ENCODE results near the gene EIF4EBP3.
A peak's percentile ranks its signal among the peaks of the same experiment; 100 is the strongest.

The EIF4EBP3 gene

DNA sequence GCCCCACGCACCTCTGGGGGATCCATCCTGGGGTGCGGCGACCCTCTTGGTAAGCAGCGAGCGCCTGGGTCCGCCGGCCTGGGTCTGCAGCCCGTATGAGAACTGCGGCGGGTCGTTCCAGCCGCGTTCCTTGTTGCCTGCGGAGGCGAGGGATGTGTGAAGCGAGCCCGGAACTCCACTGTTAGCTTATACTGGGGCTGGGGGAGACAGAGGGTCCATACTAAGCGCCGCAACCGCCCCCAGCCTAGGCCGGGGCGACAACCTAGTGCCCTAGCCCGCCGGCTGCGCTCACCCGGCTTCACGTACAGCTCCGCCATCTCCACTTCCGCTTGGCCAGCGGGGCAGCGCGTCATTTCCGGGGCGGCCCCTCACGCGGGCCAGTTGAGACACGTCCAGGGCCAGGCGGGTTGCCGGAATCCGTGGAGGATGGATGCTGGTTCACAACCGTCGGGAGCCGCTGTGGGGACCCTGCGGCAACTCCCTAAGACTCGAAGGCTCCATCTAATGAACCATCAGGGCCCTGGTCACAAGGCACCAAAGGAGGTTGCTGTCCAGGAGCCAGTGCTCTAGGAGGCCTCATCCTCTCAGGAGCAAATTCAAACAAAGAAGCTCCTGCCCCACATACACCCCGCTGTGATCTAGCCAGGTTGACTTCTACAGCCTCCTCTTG, 9.8 kb downstream of the EIF4EBP3 start, which contains the start of gene SRA1:
Gene SRA1 (minus strand): TSS at position 338 of the 670 bp plus-strand sequence. CDS start 21 bp downstream, at position 317.
- Histone ChIP-seq H3K27me3 (ENCODE audit: insufficient read depth, low read length, poor library complexity, severe bottlenecking) (peaks cover 5% of the 10 kb centered on the region), H2AFZ (ENCODE audit: low read length) (peak within 1 kb of the TSS; percentile 20; the same call in 1 of the 2 replicates), H3K9me2 (replicated peaks; ENCODE audit: low read depth, low read length) (no peaks in the 10 kb centered on the region), H3K36me3 (ENCODE audit: insufficient read depth, low read length) (no peaks in the 10 kb centered on the region), H3K79me2 (ENCODE audit: insufficient read depth, low read length) (peaks cover 46% of the 10 kb centered on the region), H3K9me3 (ENCODE audit: insufficient read depth, low read depth, low read length) (no peaks in the 10 kb centered on the region), H3F3A (ENCODE audit: low read depth) (no peaks in the 10 kb centered on the region), H3K9ac (ENCODE audit: low read depth, low read length, poor library complexity, severe bottlenecking) (peak within 1 kb of the TSS; percentile 99), H3K4me2 (ENCODE audit: low read depth, low read length, poor library complexity, severe bottlenecking) (peak within 1 kb of the TSS; percentile 74), H4K20me1 (ENCODE audit: insufficient read depth, low read length, poor library complexity, severe bottlenecking) (peaks cover 7% of the 10 kb centered on the region), H3K4me1 (ENCODE audit: insufficient read depth, low read length, poor library complexity, severe bottlenecking) (peaks cover 42% of the 10 kb centered on the region), H3K4me3 (ENCODE audit: low read length, poor library complexity, severe bottlenecking) (peak within 1 kb of the TSS; percentile 97)
- TF ChIP-seq, protein P1, sequence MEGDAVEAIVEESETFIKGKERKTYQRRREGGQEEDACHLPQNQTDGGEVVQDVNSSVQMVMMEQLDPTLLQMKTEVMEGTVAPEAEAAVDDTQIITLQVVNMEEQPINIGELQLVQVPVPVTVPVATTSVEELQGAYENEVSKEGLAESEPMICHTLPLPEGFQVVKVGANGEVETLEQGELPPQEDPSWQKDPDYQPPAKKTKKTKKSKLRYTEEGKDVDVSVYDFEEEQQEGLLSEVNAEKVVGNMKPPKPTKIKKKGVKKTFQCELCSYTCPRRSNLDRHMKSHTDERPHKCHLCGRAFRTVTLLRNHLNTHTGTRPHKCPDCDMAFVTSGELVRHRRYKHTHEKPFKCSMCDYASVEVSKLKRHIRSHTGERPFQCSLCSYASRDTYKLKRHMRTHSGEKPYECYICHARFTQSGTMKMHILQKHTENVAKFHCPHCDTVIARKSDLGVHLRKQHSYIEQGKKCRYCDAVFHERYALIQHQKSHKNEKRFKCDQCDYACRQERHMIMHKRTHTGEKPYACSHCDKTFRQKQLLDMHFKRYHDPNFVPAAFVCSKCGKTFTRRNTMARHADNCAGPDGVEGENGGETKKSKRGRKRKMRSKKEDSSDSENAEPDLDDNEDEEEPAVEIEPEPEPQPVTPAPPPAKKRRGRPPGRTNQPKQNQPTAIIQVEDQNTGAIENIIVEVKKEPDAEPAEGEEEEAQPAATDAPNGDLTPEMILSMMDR (conservative IDR thresholded peaks at IDR 0.05; ENCODE audit: low read length): no peak
- no peak for TF ChIP-seq EZH2phosphoT487 (IDR thresholded peaks at IDR 0.05; ENCODE audit: borderline replicate concordance)

DNA sequence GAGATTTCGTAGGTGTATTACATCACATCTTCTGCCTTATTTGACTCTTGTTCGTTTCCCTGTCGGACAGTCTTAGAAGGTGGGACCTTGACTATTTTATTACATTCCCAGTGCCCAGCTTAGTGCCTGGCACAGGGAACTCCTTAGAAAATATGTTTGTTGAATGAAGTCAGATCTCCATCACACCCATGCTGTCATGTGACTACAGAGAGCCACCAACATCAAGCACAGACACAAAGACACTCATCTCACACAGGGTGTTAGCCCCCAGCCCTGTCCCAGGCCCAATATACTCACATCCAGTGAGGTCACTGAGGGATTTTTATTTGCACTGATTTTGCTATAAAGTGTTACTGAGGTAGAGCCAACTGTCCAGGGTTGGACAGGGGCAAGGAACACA, 10.5 kb downstream of the EIF4EBP3 start:
- peaks cover 5% of the 10 kb centered on the region for H3K27me3 ChIP-seq (ENCODE audit: insufficient read depth, low read length, poor library complexity, severe bottlenecking)
- TF ChIP-seq, protein P1 (conservative IDR thresholded peaks at IDR 0.05; ENCODE audit: low read length): no peak
- no peak for TF ChIP-seq EZH2phosphoT487 (IDR thresholded peaks at IDR 0.05; ENCODE audit: borderline replicate concordance)
- no peaks in the 10 kb centered on the region for H3K9me2 ChIP-seq (replicated peaks; ENCODE audit: low read depth, low read length)
- H3K4me2 ChIP-seq (ENCODE audit: low read depth, low read length, poor library complexity, severe bottlenecking): peak overlapping the region; percentile 74
- H3K9ac ChIP-seq (ENCODE audit: low read depth, low read length, poor library complexity, severe bottlenecking): peak overlapping the region; percentile 99
- peaks cover 43% of the 10 kb centered on the region for H3K4me1 ChIP-seq (ENCODE audit: insufficient read depth, low read length, poor library complexity, severe bottlenecking)
- no peak overlapping the region for H2AFZ ChIP-seq (ENCODE audit: low read length)
- peaks cover 7% of the 10 kb centered on the region for H4K20me1 ChIP-seq (ENCODE audit: insufficient read depth, low read length, poor library complexity, severe bottlenecking)
- no peaks in the 10 kb centered on the region for H3K36me3 ChIP-seq (ENCODE audit: insufficient read depth, low read length)
- H3K79me2 ChIP-seq (ENCODE audit: insufficient read depth, low read length): peaks cover 46% of the 10 kb centered on the region
- H3F3A ChIP-seq (ENCODE audit: low read depth): no peaks in the 10 kb centered on the region
- no peaks in the 10 kb centered on the region for H3K9me3 ChIP-seq (ENCODE audit: insufficient read depth, low read depth, low read length)
- peak overlapping the region; percentile 97 for H3K4me3 ChIP-seq (ENCODE audit: low read length, poor library complexity, severe bottlenecking)

DNA sequence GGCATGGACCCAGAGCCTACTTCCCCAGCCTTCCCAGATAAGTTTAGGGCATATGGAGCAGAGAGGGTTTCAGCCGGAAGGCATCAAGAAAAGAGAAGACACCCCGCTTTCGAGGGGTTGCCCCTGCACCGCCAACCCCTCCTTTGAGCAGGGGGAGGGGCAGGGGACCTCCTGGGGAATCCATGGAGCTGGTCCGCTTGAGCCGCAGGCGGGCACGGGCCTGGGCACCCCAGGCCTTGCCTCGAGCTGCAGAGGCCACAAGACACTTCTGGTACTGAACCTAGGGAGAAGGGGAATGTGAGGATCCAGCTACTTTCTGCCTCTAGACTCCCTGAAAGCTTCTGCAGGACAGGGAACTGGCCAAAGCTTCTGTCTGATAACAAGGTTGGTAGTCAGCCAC, 11.1 kb downstream of the EIF4EBP3 start:
- H3K4me3 ChIP-seq (ENCODE audit: low read length, poor library complexity, severe bottlenecking): no peak overlapping the region
- no peak for TF ChIP-seq EZH2phosphoT487 (IDR thresholded peaks at IDR 0.05; ENCODE audit: borderline replicate concordance)
- TF ChIP-seq, protein P1 (conservative IDR thresholded peaks at IDR 0.05; ENCODE audit: low read length): no peak
- no peaks in the 10 kb centered on the region for H3K9me2 ChIP-seq (replicated peaks; ENCODE audit: low read depth, low read length)
- peaks cover 45% of the 10 kb centered on the region for H3K79me2 ChIP-seq (ENCODE audit: insufficient read depth, low read length)
- no peaks in the 10 kb centered on the region for H3K9me3 ChIP-seq (ENCODE audit: insufficient read depth, low read depth, low read length)
- H3K36me3 ChIP-seq (ENCODE audit: insufficient read depth, low read length): no peaks in the 10 kb centered on the region
- no peaks in the 10 kb centered on the region for H3F3A ChIP-seq (ENCODE audit: low read depth)
- no peak overlapping the region for H3K4me2 ChIP-seq (ENCODE audit: low read depth, low read length, poor library complexity, severe bottlenecking)
- H3K27me3 ChIP-seq (ENCODE audit: insufficient read depth, low read length, poor library complexity, severe bottlenecking): peaks cover 5% of the 10 kb centered on the region
- H3K4me1 ChIP-seq (ENCODE audit: insufficient read depth, low read length, poor library complexity, severe bottlenecking): peaks cover 44% of the 10 kb centered on the region
- H2AFZ ChIP-seq (ENCODE audit: low read length): no peak overlapping the region
- peaks cover 9% of the 10 kb centered on the region for H4K20me1 ChIP-seq (ENCODE audit: insufficient read depth, low read length, poor library complexity, severe bottlenecking)
- H3K9ac ChIP-seq (ENCODE audit: low read depth, low read length, poor library complexity, severe bottlenecking): peak overlapping the region; percentile 99
